PC-9 (cell line): ENCODE measurements around the gene SLIT1. TPM values are rescaled to one million over a fixed set of nuclear protein-coding genes. Genes with fewer than 3 reads are reported as not detected.

Experiments used
- BruUV-seq: library from RNA; stranded (reverse); fragments of 400-500 nt; replicated peaks from 2 replicates; lab custom pipeline; 2021; lab: Mats Ljungman, UMichigan
- CTCF ChIA-PET: fragments of 300-600 bp; sonication (Branson Sonifier 250); formaldehyde crosslinking; loops from one replicate; lab custom pipeline; 2022; ENCODE audit warnings: antibody characterized with exemption; lab: Charles Lee
- POLR2A ChIA-PET: fragments of 300-600 bp; sonication (Branson Sonifier 250); formaldehyde crosslinking; loops from one replicate; lab custom pipeline; 2022; ENCODE audit warnings: antibody characterized with exemption; ENCODE audit not compliant: unreplicated experiment; lab: Charles Lee
- DNase-seq, 2 experiments: peaks; one replicate each; pipeline versions ENCODE4 v3.0.0 to v3.0.0-alpha.2; 2015 to 2022; ENCODE audit warnings: mixed read lengths in 1 of 2
- H2AFZ ChIP-seq: fragments of 200-600 bp; sonication (generic); 2 replicates; pipeline ENCODE4 v1.8.1; 2017; ENCODE audit warnings: antibody characterized with exemption
- H3F3A ChIP-seq: fragments of 200-600 bp; sonication (generic); 2 replicates; pipeline ENCODE4 v1.8.1; 2017; ENCODE audit warnings: antibody characterized with exemption, mild to moderate bottlenecking, low read depth; ENCODE audit not compliant: insufficient read depth
- H3K27ac ChIP-seq: fragments of 200-600 bp; sonication (generic); 2 replicates; pipeline ENCODE4 v1.6.1; 2016; ENCODE audit warnings: mixed run types
- H3K27me3 ChIP-seq: fragments of 200-600 bp; sonication (generic); 2 replicates; pipeline ENCODE4 v1.6.1; 2016; ENCODE audit warnings: low read depth, mixed run types; ENCODE audit not compliant: insufficient read depth
- H3K36me3 ChIP-seq: fragments of 200-600 bp; sonication (generic); 2 replicates; pipeline ENCODE4 v1.6.1; 2016; ENCODE audit warnings: low read depth, mixed run types
- H3K4me1 ChIP-seq: fragments of 200-600 bp; sonication (generic); replicated peaks from 2 replicates; pipeline ENCODE4 v1.6.1; 2016; ENCODE audit warnings: mixed run types; ENCODE audit not compliant: insufficient read depth
- H3K4me2 ChIP-seq: fragments of 200-600 bp; sonication (generic); 2 replicates; pipeline ENCODE4 v1.6.1; 2017; ENCODE audit warnings: mixed run types
- H3K4me3 ChIP-seq: fragments of 200-600 bp; sonication (generic); 2 replicates; pipeline ENCODE4 v1.6.1; 2016; ENCODE audit warnings: mixed run types
- H3K79me2 ChIP-seq: fragments of 200-600 bp; sonication (generic); 2 replicates; pipeline ENCODE4 v1.6.1; 2017; ENCODE audit warnings: low read depth, mixed run types
- H3K9me2 ChIP-seq: fragments of 200-600 bp; sonication (generic); 2 replicates; pipeline ENCODE4 v1.8.1; 2017; ENCODE audit warnings: mild to moderate bottlenecking; ENCODE audit not compliant: insufficient read depth
- H3K9me3 ChIP-seq: fragments of 200-600 bp; sonication (generic); 2 replicates; pipeline ENCODE4 v1.8.1; 2016; ENCODE audit warnings: low read depth; ENCODE audit not compliant: insufficient read depth
- H4K20me1 ChIP-seq: fragments of 200-600 bp; sonication (generic); 2 replicates; pipeline ENCODE4 v1.8.1; 2017; ENCODE audit not compliant: insufficient read depth
- CTCF ChIP-seq: fragments of 200-600 bp; sonication (generic); conservative IDR thresholded peaks from 2 replicates; pipeline ENCODE4 v1.6.1; 2017; ENCODE audit warnings: mixed run types, antibody characterized with exemption, mild to moderate bottlenecking, moderate library complexity
- EZH2 ChIP-seq: fragments of 200-600 bp; sonication (generic); IDR thresholded peaks from 2 replicates; pipeline ENCODE4 v1.8.0; 2017; ENCODE audit warnings: antibody characterized with exemption, low read depth
- intact Hi-C: fragments of 100-400 bp; cut with micrococcal nuclease; formaldehyde crosslinking; loops from one replicate; pipeline ENCODE4 v1.10.0; 2022; ENCODE audit not compliant: unreplicated experiment
- total RNA-seq: library from RNA; stranded (reverse); gene quantifications from 2 replicates; pipeline ENCODE4 v1.2.3, GENCODE V29; 2021

Gene SLIT1
- total RNA-seq, 1 experiment from 2014 or later, result not detected

- Histone ChIP-seq H3K9me2 (no peaks in the 10 kb centered on the region), H3K4me2 (peak overlapping the region; percentile 24; the same call in 1 of the 2 replicates), H3K36me3 (no peaks in the 10 kb centered on the region), H4K20me1 (no peaks in the 10 kb centered on the region), H3K79me2 (no peaks in the 10 kb centered on the region), H3K4me3 (no peak overlapping the region), H3K4me1 (0 out of 2 replicates have a peak, but pooled peaks cover 11% of the 10 kb centered on the region), H3K27me3 (no peaks in the 10 kb centered on the region), H2AFZ (no peak overlapping the region), H3K27ac (no peak overlapping the region), H3K9me3 (no peaks in the 10 kb centered on the region; the same call in 1 of the 2 replicates), H3F3A (no peaks in the 10 kb centered on the region)
- peak; percentile 47 to 89 for DNase-seq
- CTCF ChIA-PET, result interaction anchor here (0.7 kb wide), 1 partner anchor 28 kb away, joined by 3 read pairs; no protein-coding TSS in a partner anchor
- POLR2A ChIA-PET, result no interaction called here
- intact Hi-C loops, result loop anchor here (5.0 kb wide), 1 partner anchor 423 kb away; no protein-coding TSS in a partner anchor
- TF ChIP-seq EZH2 (no peak), CTCF (no peak)
- no TSS peak for BruUV-seq
Observed at GRCh38 chr10:97065128-97065527, 120.6 kb downstream of the SLIT1 start.

GRCh38 chr10:97063983-97064837 lies 121.5 kb downstream of the SLIT1 start:
- Histone ChIP-seq H3K79me2 (no peaks in the 10 kb centered on the region), H3K27me3 (no peaks in the 10 kb centered on the region), H3K4me1 (0 out of 2 replicates have a peak, but pooled peaks cover 11% of the 10 kb centered on the region), H3K27ac (no peak overlapping the region), H3F3A (no peaks in the 10 kb centered on the region), H4K20me1 (no peaks in the 10 kb centered on the region), H3K4me3 (no peak overlapping the region), H2AFZ (no peak overlapping the region), H3K9me3 (no peaks in the 10 kb centered on the region; the same call in 1 of the 2 replicates), H3K36me3 (no peaks in the 10 kb centered on the region), H3K9me2 (no peaks in the 10 kb centered on the region), H3K4me2 (peak overlapping the region; percentile 24)
- intact Hi-C loops, result no loop called here
- ChIA-PET CTCF (interaction anchor here (0.7 kb wide), 1 partner anchor 27 kb away, joined by 3 read pairs; no protein-coding TSS in a partner anchor), POLR2A (no interaction called here)
- DNase-seq, result no peak
- no TSS peak for BruUV-seq
- no peak for TF ChIP-seq CTCF
- no peak for TF ChIP-seq EZH2

DNA sequence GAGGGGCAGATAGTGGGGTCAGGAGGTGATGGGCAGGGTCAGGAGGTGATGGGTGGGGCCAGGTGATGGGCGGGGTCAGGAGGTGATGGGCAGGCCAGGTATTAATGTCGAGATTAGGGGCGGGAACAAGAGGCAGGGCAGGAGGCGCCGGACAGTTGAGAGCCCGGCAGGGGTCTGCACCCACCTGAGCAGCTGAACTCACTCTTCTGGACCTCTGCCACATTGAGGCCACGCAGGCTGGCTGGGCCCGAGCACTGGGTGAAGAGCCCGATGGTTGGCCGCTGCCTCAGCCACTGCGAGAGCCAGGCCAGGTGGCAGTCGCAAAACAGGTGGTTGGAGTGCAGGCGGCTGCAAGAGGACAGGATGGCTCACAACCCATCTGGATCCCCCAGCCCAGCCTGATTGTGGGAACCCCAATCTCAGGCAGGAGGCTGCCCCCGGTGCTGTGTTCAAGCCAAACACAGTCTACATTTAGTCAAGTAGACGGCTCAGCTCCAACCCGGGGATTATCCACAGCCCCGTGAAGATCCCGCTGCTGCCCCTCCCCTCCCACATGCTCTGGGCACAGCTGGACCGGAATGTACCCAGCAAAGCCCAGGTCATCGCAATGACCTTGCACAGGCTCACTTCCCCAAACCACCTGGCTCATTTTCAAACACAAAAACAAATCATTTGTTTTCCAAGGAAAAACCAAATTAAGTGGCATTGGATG lies 122.3 kb downstream of the SLIT1 start:
- Histone ChIP-seq H3K27ac (no peak overlapping the region), H4K20me1 (no peaks in the 10 kb centered on the region), H3K4me2 (no peak overlapping the region), H3K36me3 (no peaks in the 10 kb centered on the region), H2AFZ (no peak overlapping the region), H3K79me2 (no peaks in the 10 kb centered on the region), H3K4me1 (0 out of 2 replicates have a peak, but pooled peaks cover 11% of the 10 kb centered on the region), H3K9me2 (no peaks in the 10 kb centered on the region), H3K9me3 (no peaks in the 10 kb centered on the region), H3K4me3 (no peak overlapping the region), H3F3A (no peaks in the 10 kb centered on the region), H3K27me3 (no peaks in the 10 kb centered on the region)
- TF ChIP-seq CTCF (no peak), EZH2 (no peak)
- POLR2A ChIA-PET, result no interaction called here
- no peak for DNase-seq
- intact Hi-C loops, result no loop called here
- BruUV-seq, result no TSS peak
- CTCF ChIA-PET, result no interaction called here
